ENCODE data around the gene PLA2G3. TPM values are rescaled to one million over a fixed set of nuclear protein-coding genes. Genes with fewer than 3 reads are reported as not detected.

Gene PLA2G3
- total and polyA plus RNA-seq, 2 donors (not counting 3 experiments of a cell fraction or from before 2014, with no cell fraction given) = 0.75 to 0.84 TPM

GRCh38 chr22:31135706-31136105 lies 4.6 kb downstream of the PLA2G3 start:
- H3K9me1 ChIP-seq (replicated peaks; ENCODE audit: control insufficient read depth, extremely low read depth, insufficient read depth, low read length) = no peaks in the 10 kb centered on the region
- H3K27me3 ChIP-seq (ENCODE audit: control insufficient read depth in 2 of 2, insufficient read depth in 2 of 2, low read length in 2 of 2) = no peaks in the 10 kb centered on the region
- H3K4me1 ChIP-seq (ENCODE audit: control insufficient read depth, extremely low read depth, insufficient read depth, low read length) = no peaks in the 10 kb centered on the region
- no peak overlapping the region for H3K27ac ChIP-seq (ENCODE audit: insufficient read depth, low read depth, low read length)
- no peak overlapping the region for H2AFZ ChIP-seq (ENCODE audit: low read depth, low read length)
- no peak overlapping the region for H3K4me3 ChIP-seq (replicated peaks in 1 of 3; ENCODE audit: insufficient read depth in 1 of 3, low read depth in 1 of 3, low read length in 3 of 3)
- H3K9ac ChIP-seq (replicated peaks; ENCODE audit: extremely low read depth, insufficient read depth, low read length) = no peak overlapping the region
- ChIA-PET CTCF (interaction anchor here (0.9 to 3.4 kb wide), 4 partner anchors 8 to 28 kb away, joined by 3 to 16 read pairs (median 8); partner anchors contain the start of gene SELENOM), POLR2A (no interaction called here)
- intact Hi-C loops (cut with micrococcal nuclease) = no loop called here
- no TSS peak for BruUV-seq (replicated peaks)
- FAIRE-seq (no peak), DNase-seq (ENCODE audit: low read depth, low spot score) (no peak)
- no peaks in the 10 kb centered on the region for H3K79me2 ChIP-seq (ENCODE audit: control insufficient read depth, insufficient read depth, low read length)
- no peaks in the 10 kb centered on the region for H4K20me1 ChIP-seq (replicated peaks; ENCODE audit: control insufficient read depth, extremely low read depth, insufficient read depth, low read length)
- TF ChIP-seq GATA2 (IDR thresholded peaks at IDR 0.05; ENCODE audit: insufficient read depth, insufficient read length, low read depth, low read length) (no peak), EZH2 (IDR thresholded peaks at IDR 0.05; ENCODE audit: borderline replicate concordance, low read depth, low read length, severe bottlenecking) (no peak), POLR2AphosphoS5 (IDR thresholded peaks at IDR 0.05; ENCODE audit: insufficient read depth, low read depth, low read length) (no peak), CTCF (IDR thresholded peaks at IDR 0.05; ENCODE audit: extremely low read depth in 1 of 2, insufficient read depth in 1 of 2, low read depth in 1 of 2, low read length in 2 of 2) (no peak), FOS (IDR thresholded peaks at IDR 0.05; ENCODE audit: borderline replicate concordance, insufficient read depth, low read length) (no peak), JUN (IDR thresholded peaks at IDR 0.05; ENCODE audit: borderline replicate concordance, insufficient read depth, insufficient read length, low read depth) (no peak), MAX (IDR thresholded peaks at IDR 0.05; ENCODE audit: insufficient read depth, insufficient read length) (no peak), POLR2A (IDR thresholded peaks at IDR 0.05; ENCODE audit: low read depth, low read length) (no peak), MYC (IDR thresholded peaks at IDR 0.05; ENCODE audit: low read depth, low read length) (no peak)
- no peak overlapping the region for H3K4me2 ChIP-seq (ENCODE audit: insufficient read depth, low read length)
- H3K36me3 ChIP-seq (ENCODE audit: control insufficient read depth in 2 of 2, extremely low read depth in 1 of 2, insufficient read depth in 2 of 2, low read length in 2 of 2) = no peaks in the 10 kb centered on the region
- dilution Hi-C loops (cut with MboI; ENCODE audit: extremely low pct_ligation_motif_present, low sequenced_read_pairs) = no loop called here
- H3K9me3 ChIP-seq (replicated peaks; ENCODE audit: control insufficient read depth, insufficient read depth, low read length) = no peaks in the 10 kb centered on the region
